Activated CD8-positive, alpha-beta T cell treated with anti-CD3 and anti-CD28 coated beads, Interleukin-2, amount 10 ng/mL, durations not matched to agents 7 days and 5 days (primary cell): ENCODE results near the gene DNAH11. TPM values are rescaled to one million over a fixed set of nuclear protein-coding genes. Genes with fewer than 3 reads are reported as not detected.
A peak's percentile ranks its signal among the peaks of the same experiment; 100 is the strongest.

Experiments used
- ATAC-seq: fragments of 150-1000 bp; cut with Tn5 transposase; one replicate; pipeline ENCODE4 v1.10.0; 2021; ENCODE audit warnings: moderate library complexity
- CTCF ChIA-PET: fragments of 350-600 bp; sonication (Branson Sonifier 250); formaldehyde crosslinking; loops from one replicate; lab custom pipeline; 2021; ENCODE audit warnings: antibody characterized with exemption; lab: Charles Lee
- POLR2A ChIA-PET: fragments of 350-600 bp; sonication (Branson Sonifier 250); formaldehyde crosslinking; loops from one replicate; lab custom pipeline; 2021; ENCODE audit warnings: antibody characterized with exemption; lab: Charles Lee
- DNase-seq: peaks from one replicate; pipeline ENCODE4 v3.0.0-alpha.2; 2020
- H3K27ac Mint-ChIP-seq: one replicate; pipeline ENCODE4 v1.8.0; 2021; ENCODE audit warnings: mild to moderate bottlenecking, mixed read lengths
- H3K27me3 Mint-ChIP-seq: one replicate; pipeline ENCODE4 v1.8.0; 2021; ENCODE audit warnings: low read depth, mixed read lengths
- H3K36me3 Mint-ChIP-seq: one replicate; pipeline ENCODE4 v1.8.0; 2021; ENCODE audit warnings: low read depth, mixed read lengths
- H3K4me1 Mint-ChIP-seq: one replicate; pipeline ENCODE4 v1.8.0; 2021; ENCODE audit warnings: low read depth, mixed read lengths
- H3K4me3 Mint-ChIP-seq: one replicate; pipeline ENCODE4 v1.8.0; 2021; ENCODE audit warnings: mild to moderate bottlenecking, mixed read lengths
- H3K9me3 Mint-ChIP-seq: one replicate; pipeline ENCODE4 v1.8.0; 2022; ENCODE audit warnings: mixed read lengths; ENCODE audit not compliant: insufficient read depth
- total RNA-seq, 2 experiments: library from RNA; stranded (reverse); gene quantifications; one replicate each; pipeline ENCODE4 v1.2.3, GENCODE V29; 2021

DNAH11 gene
- total RNA-seq, 2 experiments from 2014 or later = 0.91 to 2.3 TPM

GRCh38 chr7:21763818-21764217, 221.0 kb downstream of the DNAH11 start:
- Mint-ChIP-seq H3K4me1 (peaks cover 3% of the 10 kb centered on the region), H3K27me3 (peaks cover 8% of the 10 kb centered on the region), H3K36me3 (no peaks in the 10 kb centered on the region), H3K4me3 (no peak overlapping the region), H3K27ac (no peak overlapping the region), H3K9me3 (no peaks in the 10 kb centered on the region)
- ChIA-PET CTCF (interaction anchor here (1.2 kb wide), 1 partner anchor 422 kb away, joined by 3 read pairs; no protein-coding TSS in a partner anchor), POLR2A (interaction anchor here (0.6 kb wide), 1 partner anchor 50 kb away, joined by 4 read pairs; no protein-coding TSS in a partner anchor)
- ATAC-seq (no peak), DNase-seq (no peak)

GRCh38 chr7:21766218-21766617, 223.4 kb downstream of the DNAH11 start:
- Mint-ChIP-seq H3K9me3 (no peaks in the 10 kb centered on the region), H3K27me3 (peaks cover 10% of the 10 kb centered on the region), H3K4me3 (no peak overlapping the region), H3K27ac (no peak overlapping the region), H3K36me3 (no peaks in the 10 kb centered on the region), H3K4me1 (peaks cover 3% of the 10 kb centered on the region)
- CTCF ChIA-PET = interaction anchor here (1.0 kb wide), 1 partner anchor 19 kb away, joined by 3 read pairs; no protein-coding TSS in a partner anchor
- DNase-seq (no peak), ATAC-seq (no peak)
- POLR2A ChIA-PET = no interaction called here

GRCh38 chr7:21767300-21767900, 224.6 kb downstream of the DNAH11 start:
- peaks cover 12% of the 10 kb centered on the region for H3K27me3 Mint-ChIP-seq
- peaks cover 6% of the 10 kb centered on the region for H3K4me1 Mint-ChIP-seq
- H3K9me3 Mint-ChIP-seq = no peaks in the 10 kb centered on the region
- no peak for ATAC-seq
- no peak overlapping the region for H3K27ac Mint-ChIP-seq
- ChIA-PET CTCF (interaction anchor here (0.7 to 2.1 kb wide), 5 partner anchors 9 to 512 kb away, joined by 3 to 23 read pairs (median 4); no protein-coding TSS in a partner anchor), POLR2A (interaction anchor here (0.6 kb wide), 1 partner anchor 320 kb away, joined by 3 read pairs; no protein-coding TSS in a partner anchor)
- DNase-seq = peak; percentile 41
- H3K36me3 Mint-ChIP-seq = no peaks in the 10 kb centered on the region
- no peak overlapping the region for H3K4me3 Mint-ChIP-seq

- Mint-ChIP-seq H3K9me3 (no peaks in the 10 kb centered on the region), H3K36me3 (no peaks in the 10 kb centered on the region), H3K4me3 (no peak overlapping the region), H3K27me3 (peaks cover 10% of the 10 kb centered on the region), H3K27ac (no peak overlapping the region), H3K4me1 (peaks cover 6% of the 10 kb centered on the region)
- DNase-seq = no peak
- ATAC-seq = no peak
- ChIA-PET POLR2A (no interaction called here), CTCF (interaction anchor here (1.3 to 2.1 kb wide), 5 partner anchors 11 to 513 kb away, joined by 3 to 23 read pairs (median 4); no protein-coding TSS in a partner anchor)
These were observed 225.4 kb downstream of the DNAH11 start for GRCh38 chr7:21768279-21768678.

- H3K4me1 Mint-ChIP-seq = peaks cover 3% of the 10 kb centered on the region
- ATAC-seq = no peak
- H3K27ac Mint-ChIP-seq = no peak overlapping the region
- DNase-seq = no peak
- H3K36me3 Mint-ChIP-seq = no peaks in the 10 kb centered on the region
- H3K27me3 Mint-ChIP-seq = peaks cover 7% of the 10 kb centered on the region
- POLR2A ChIA-PET = no interaction called here
- no peaks in the 10 kb centered on the region for H3K9me3 Mint-ChIP-seq
- no peak overlapping the region for H3K4me3 Mint-ChIP-seq
- CTCF ChIA-PET = no interaction called here
These were observed 228.4 kb downstream of the DNAH11 start for GRCh38 chr7:21771266-21771665.

GRCh38 chr7:21771906-21772610, 229.2 kb downstream of the DNAH11 start:
- Mint-ChIP-seq H3K4me3 (no peak overlapping the region), H3K9me3 (no peaks in the 10 kb centered on the region), H3K27ac (no peak overlapping the region), H3K4me1 (peaks cover 3% of the 10 kb centered on the region), H3K36me3 (no peaks in the 10 kb centered on the region), H3K27me3 (peaks cover 7% of the 10 kb centered on the region)
- DNase-seq (no peak), ATAC-seq (no peak)
- CTCF ChIA-PET = interaction anchor here (0.7 kb wide), 1 partner anchor 13 kb away, joined by 4 read pairs; no protein-coding TSS in a partner anchor
- POLR2A ChIA-PET = no interaction called here

GRCh38 chr7:21773326-21773725, 230.5 kb downstream of the DNAH11 start:
- Mint-ChIP-seq H3K27ac (no peak overlapping the region), H3K36me3 (no peaks in the 10 kb centered on the region), H3K4me3 (no peak overlapping the region), H3K4me1 (peaks cover 3% of the 10 kb centered on the region), H3K9me3 (no peaks in the 10 kb centered on the region), H3K27me3 (peaks cover 5% of the 10 kb centered on the region)
- ATAC-seq = no peak
- ChIA-PET CTCF (no interaction called here), POLR2A (no interaction called here)
- DNase-seq = no peak

GRCh38 chr7:21777921-21778320, 235.1 kb downstream of the DNAH11 start:
- POLR2A ChIA-PET = no interaction called here
- no peaks in the 10 kb centered on the region for H3K27me3 Mint-ChIP-seq
- H3K4me3 Mint-ChIP-seq = no peak overlapping the region
- H3K9me3 Mint-ChIP-seq = no peaks in the 10 kb centered on the region
- H3K4me1 Mint-ChIP-seq = no peaks in the 10 kb centered on the region
- CTCF ChIA-PET = interaction anchor here (0.9 kb wide), 1 partner anchor 11 kb away, joined by 3 read pairs; no protein-coding TSS in a partner anchor
- no peak for ATAC-seq
- no peak for DNase-seq
- no peak overlapping the region for H3K27ac Mint-ChIP-seq
- H3K36me3 Mint-ChIP-seq = no peaks in the 10 kb centered on the region

- no peak overlapping the region for H3K4me3 Mint-ChIP-seq
These were observed 236.1 kb downstream of the DNAH11 start for GRCh38 chr7:21778953-21779352.

GRCh38 chr7:21782996-21783395, 240.2 kb downstream of the DNAH11 start:
- DNase-seq (no peak), ATAC-seq (no peak)
- ChIA-PET CTCF (no interaction called here), POLR2A (no interaction called here)
- no peak overlapping the region for H3K4me3 Mint-ChIP-seq
- H3K27ac Mint-ChIP-seq = no peak overlapping the region
- H3K9me3 Mint-ChIP-seq = no peaks in the 10 kb centered on the region
- no peaks in the 10 kb centered on the region for H3K27me3 Mint-ChIP-seq
- no peaks in the 10 kb centered on the region for H3K36me3 Mint-ChIP-seq
- H3K4me1 Mint-ChIP-seq = no peaks in the 10 kb centered on the region

More at GRCh38 chr7:21778953-21779352, 236.1 kb downstream of the DNAH11 start:
- CTCF ChIA-PET = interaction anchor here (1.0 kb wide), 1 partner anchor 10 kb away, joined by 4 read pairs; no protein-coding TSS in a partner anchor
- Mint-ChIP-seq H3K27me3 (no peaks in the 10 kb centered on the region), H3K27ac (no peak overlapping the region), H3K9me3 (no peaks in the 10 kb centered on the region), H3K36me3 (no peaks in the 10 kb centered on the region), H3K4me1 (no peaks in the 10 kb centered on the region)
- ATAC-seq (no peak), DNase-seq (no peak)
- POLR2A ChIA-PET = no interaction called here

GRCh38 chr7:21784989-21785388, 242.2 kb downstream of the DNAH11 start:
- POLR2A ChIA-PET = no interaction called here
- DNase-seq (no peak), ATAC-seq (no peak)
- Mint-ChIP-seq H3K4me1 (no peaks in the 10 kb centered on the region), H3K36me3 (no peaks in the 10 kb centered on the region), H3K27me3 (no peaks in the 10 kb centered on the region), H3K27ac (no peak overlapping the region), H3K4me3 (no peak overlapping the region), H3K9me3 (no peaks in the 10 kb centered on the region)
- CTCF ChIA-PET = interaction anchor here (0.6 kb wide), 1 partner anchor 13 kb away, joined by 4 read pairs; no protein-coding TSS in a partner anchor

GRCh38 chr7:21805791-21806190, 263.0 kb downstream of the DNAH11 start:
- DNase-seq (no peak), ATAC-seq (no peak)
- no peak overlapping the region for H3K27ac Mint-ChIP-seq
- POLR2A ChIA-PET = interaction anchor here (0.6 kb wide), 1 partner anchor 600 kb away, joined by 4 read pairs; no protein-coding TSS in a partner anchor
- no peaks in the 10 kb centered on the region for H3K27me3 Mint-ChIP-seq
- H3K36me3 Mint-ChIP-seq = no peaks in the 10 kb centered on the region
- no peaks in the 10 kb centered on the region for H3K4me1 Mint-ChIP-seq
- no peaks in the 10 kb centered on the region for H3K9me3 Mint-ChIP-seq
- no peak overlapping the region for H3K4me3 Mint-ChIP-seq
- CTCF ChIA-PET = no interaction called here
